Measurements from ENCODE around the gene CMPK1.
A peak's percentile ranks its signal among the peaks of the same experiment; 100 is the strongest.

CMPK1 gene

DNA sequence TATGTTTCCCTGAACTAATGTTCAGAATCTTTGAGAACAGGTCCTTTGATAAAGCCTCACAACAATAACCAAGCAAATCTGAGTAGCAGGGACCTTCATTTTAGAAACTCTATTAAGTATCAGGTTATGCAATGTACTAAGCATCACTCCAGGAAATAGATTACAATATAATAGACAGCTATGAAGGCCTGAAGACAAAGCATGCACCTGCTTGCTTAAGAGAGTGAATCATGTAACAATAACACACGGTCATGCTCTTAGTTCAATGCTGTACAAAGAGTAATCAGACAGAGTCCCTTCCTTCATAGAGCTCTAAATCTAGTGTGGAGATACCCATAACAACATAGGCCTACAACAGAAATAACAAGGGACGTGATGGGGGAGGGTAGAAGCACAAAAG, 8.1 kb upstream of the CMPK1 start:
- no peak for DNase-seq
- Histone ChIP-seq H3K27me3 (no peaks in the 10 kb centered on the region), H3K36me3 (no peaks in the 10 kb centered on the region), H3K9me3 (no peaks in the 10 kb centered on the region), H3K4me3 (ENCODE audit: low read depth, low read length) (no peak overlapping the region), H3K4me1 (no peaks in the 10 kb centered on the region)
- TF ChIP-seq, protein P1, sequence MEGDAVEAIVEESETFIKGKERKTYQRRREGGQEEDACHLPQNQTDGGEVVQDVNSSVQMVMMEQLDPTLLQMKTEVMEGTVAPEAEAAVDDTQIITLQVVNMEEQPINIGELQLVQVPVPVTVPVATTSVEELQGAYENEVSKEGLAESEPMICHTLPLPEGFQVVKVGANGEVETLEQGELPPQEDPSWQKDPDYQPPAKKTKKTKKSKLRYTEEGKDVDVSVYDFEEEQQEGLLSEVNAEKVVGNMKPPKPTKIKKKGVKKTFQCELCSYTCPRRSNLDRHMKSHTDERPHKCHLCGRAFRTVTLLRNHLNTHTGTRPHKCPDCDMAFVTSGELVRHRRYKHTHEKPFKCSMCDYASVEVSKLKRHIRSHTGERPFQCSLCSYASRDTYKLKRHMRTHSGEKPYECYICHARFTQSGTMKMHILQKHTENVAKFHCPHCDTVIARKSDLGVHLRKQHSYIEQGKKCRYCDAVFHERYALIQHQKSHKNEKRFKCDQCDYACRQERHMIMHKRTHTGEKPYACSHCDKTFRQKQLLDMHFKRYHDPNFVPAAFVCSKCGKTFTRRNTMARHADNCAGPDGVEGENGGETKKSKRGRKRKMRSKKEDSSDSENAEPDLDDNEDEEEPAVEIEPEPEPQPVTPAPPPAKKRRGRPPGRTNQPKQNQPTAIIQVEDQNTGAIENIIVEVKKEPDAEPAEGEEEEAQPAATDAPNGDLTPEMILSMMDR (IDR thresholded peaks at IDR 0.05; ENCODE audit: low read depth, low read length) = no peak

DNA sequence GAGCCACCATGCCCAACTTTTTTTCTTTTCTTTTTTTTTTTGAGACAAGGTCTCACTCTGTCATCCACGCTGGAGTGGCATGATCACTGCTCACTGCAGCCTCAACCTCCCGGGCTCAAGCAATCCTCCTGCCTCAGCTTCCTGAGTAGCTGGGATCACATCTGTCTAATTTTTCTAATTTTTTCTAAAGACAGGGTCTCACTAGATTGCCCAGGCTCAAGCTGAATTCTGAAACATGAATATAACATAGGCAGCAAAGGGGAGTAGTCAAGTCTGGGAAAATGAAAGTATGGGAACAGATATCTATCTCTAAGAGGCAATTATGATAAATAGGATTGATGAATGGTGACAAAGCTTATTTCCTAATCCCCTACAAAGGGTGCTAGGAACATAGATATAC, 7.3 kb upstream of the CMPK1 start:
- Histone ChIP-seq H3K27me3 (no peaks in the 10 kb centered on the region), H3K4me1 (no peaks in the 10 kb centered on the region), H3K36me3 (no peaks in the 10 kb centered on the region), H3K9me3 (no peaks in the 10 kb centered on the region), H3K4me3 (ENCODE audit: low read depth, low read length) (no peak overlapping the region)
- TF ChIP-seq, protein P1 (IDR thresholded peaks at IDR 0.05; ENCODE audit: low read depth, low read length) = no peak
- DNase-seq = no peak

DNA sequence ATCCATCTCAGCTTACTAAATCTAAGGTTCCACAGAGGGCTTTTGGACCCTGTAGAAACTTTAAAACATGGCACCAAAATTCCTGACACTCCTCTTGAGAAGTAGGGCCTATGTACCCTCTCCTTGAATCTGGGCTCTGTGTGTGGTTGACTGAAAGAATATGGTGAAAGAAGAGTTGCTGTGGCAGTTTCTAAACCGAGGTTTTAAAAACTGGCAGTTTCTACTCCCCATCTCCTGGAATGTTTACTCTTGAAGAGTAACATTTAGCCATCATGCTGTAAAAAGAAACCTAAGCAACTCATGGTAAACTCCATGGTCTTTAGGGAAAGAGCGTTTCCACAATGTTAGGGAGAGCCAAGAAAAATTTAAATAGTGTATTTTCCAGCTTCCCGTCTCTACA, 4.6 kb upstream of the CMPK1 start:
- TF ChIP-seq, protein P1 (IDR thresholded peaks at IDR 0.05; ENCODE audit: low read depth, low read length) = no peak
- H3K27me3 ChIP-seq = no peaks in the 10 kb centered on the region
- H3K4me1 ChIP-seq = no peaks in the 10 kb centered on the region
- no peaks in the 10 kb centered on the region for H3K36me3 ChIP-seq
- no peak overlapping the region for H3K4me3 ChIP-seq (ENCODE audit: low read depth, low read length)
- no peak for DNase-seq
- no peaks in the 10 kb centered on the region for H3K9me3 ChIP-seq

DNA sequence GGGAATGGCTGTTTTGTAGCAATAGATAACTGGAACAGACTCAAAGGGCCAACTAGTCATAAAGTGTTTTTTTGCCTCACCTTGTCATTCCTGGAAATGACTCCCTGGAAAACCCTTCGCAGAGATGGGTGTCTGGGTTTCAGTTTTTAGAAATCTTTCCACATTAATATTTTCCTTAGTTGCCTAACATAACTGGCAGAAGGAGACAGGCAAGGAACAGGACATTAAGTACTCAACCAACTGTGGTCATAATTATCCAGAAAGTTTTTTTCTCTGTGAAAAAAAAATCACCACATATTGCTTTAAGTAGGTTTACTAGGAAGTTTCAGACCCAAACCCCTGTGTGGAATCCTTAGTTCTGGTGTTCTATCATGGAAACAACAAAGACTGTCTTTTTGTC, 3.4 kb upstream of the CMPK1 start:
- TF ChIP-seq, protein P1 (IDR thresholded peaks at IDR 0.05; ENCODE audit: low read depth, low read length) = no peak
- DNase-seq = no peak
- Histone ChIP-seq H3K4me1 (no peaks in the 10 kb centered on the region), H3K9me3 (no peaks in the 10 kb centered on the region), H3K36me3 (no peaks in the 10 kb centered on the region), H3K27me3 (no peaks in the 10 kb centered on the region), H3K4me3 (ENCODE audit: low read depth, low read length) (no peak overlapping the region)

DNA sequence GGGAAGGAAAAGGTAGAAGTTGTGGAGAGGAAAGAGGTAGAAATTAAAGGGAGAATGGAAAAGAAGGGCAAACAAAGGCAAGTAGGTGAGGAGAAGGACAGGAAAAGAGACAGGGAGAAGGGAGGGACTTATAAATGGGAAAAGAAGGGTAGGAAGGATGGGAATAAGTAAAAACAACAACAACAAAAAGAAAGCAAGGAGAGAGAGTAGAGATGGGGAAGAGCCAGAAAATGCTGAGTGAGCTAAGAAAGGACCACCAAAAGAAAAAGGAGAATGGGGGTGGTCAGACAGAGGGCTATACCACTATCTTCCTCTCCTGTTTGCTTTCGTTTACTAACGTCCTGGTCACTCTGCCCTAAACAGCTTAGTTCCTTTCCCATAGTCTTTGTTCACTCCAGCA, 1.7 kb upstream of the CMPK1 start:
- Histone ChIP-seq H3K36me3 (no peaks in the 10 kb centered on the region), H3K27me3 (no peaks in the 10 kb centered on the region), H3K9me3 (no peaks in the 10 kb centered on the region), H3K4me1 (no peaks in the 10 kb centered on the region), H3K4me3 (ENCODE audit: low read depth, low read length) (no peak overlapping the region)
- DNase-seq = no peak
- TF ChIP-seq, protein P1 (IDR thresholded peaks at IDR 0.05; ENCODE audit: low read depth, low read length) = no peak

DNA sequence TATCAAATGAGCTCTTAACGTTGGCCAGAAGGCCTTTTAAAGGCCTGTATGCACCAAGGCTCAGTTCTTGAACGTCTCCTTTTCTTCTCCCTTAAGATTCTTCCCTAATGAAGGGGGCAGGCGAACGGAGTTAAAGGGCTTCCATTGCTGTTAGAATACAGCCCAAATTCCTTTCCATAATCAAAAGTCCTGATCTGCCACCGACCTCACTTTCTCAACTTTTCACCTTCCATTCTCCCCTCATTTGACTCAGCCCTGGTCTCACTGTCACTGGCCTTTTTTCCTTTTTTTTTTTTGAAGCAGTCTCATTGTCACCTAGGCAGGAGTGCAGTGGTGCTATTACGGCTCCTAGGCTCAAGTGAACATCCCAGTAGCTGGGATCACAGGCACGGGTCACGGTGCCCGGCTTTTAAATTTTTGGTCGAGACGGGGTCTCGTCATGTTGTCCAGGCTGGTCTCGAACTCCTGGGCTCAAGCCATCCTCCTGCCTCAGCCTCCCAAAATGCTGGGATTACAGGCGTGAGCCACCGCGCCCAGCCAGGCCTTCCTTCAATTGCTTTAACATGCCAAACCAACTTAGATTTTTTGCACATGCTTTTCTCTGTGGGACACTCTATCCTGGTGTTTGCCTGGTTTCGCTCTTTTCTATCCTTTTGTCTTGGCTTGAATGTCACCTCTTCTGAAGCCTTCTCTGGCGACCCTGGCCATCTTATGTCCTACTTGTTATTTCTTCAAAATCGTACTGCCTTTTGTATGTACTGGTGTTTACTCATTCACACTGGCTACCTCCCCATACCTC, 612 bp upstream of the CMPK1 start:
- Histone ChIP-seq H3K4me1 (no peaks in the 10 kb centered on the region), H3K27me3 (no peaks in the 10 kb centered on the region), H3K4me3 (ENCODE audit: low read depth, low read length) (peak overlapping the region; percentile 69), H3K9me3 (no peaks in the 10 kb centered on the region), H3K36me3 (no peaks in the 10 kb centered on the region)
- no peak for DNase-seq
- TF ChIP-seq, protein P1 (IDR thresholded peaks at IDR 0.05; ENCODE audit: low read depth, low read length) = no peak
